ENCODE measurements around the gene MZF1.
"Not testable (repeated sequence)": the region's sequence is repeated elsewhere in the genome, so short reads cannot be mapped to it uniquely, and the experiment has no call there.

Gene MZF1

DNA sequence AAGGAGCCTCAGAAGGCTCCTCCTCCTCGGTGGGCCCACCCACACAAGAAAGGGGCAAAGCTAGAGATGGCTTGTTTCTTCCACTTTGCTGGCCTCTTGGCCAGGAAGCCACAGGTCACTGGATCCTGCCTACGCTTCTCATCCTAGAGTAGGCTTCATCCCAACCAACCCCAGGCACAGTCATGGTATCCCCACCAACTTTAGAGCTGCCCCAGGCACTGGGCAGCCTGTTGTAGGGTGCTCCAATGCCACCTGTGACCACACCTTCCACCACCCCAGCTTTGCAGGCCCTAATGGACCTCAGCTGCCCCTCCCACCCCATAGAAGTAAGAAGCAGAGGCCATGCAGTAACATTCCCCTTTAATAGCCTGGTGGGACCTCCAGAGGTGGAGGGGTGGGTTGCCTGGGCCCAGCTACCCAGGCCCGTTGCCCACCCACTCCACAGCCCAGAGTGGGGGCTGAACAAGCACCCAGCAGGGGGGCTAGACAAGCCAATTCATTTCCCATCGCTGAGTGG is 17.7 kb downstream of the MZF1 start:
- no peak for DNase-seq (ENCODE audit: low spot score)

- DNase-seq (ENCODE audit: low spot score) = peak; percentile 97
These were observed 18.4 kb downstream of the MZF1 start, which contains the start of gene CHMP2A for GRCh38 chr19:58554494-58555368. TSS of gene CHMP2A (minus strand) at chr19:58555105. CDS start at chr19:58554212, 893 bp downstream.

DNA sequence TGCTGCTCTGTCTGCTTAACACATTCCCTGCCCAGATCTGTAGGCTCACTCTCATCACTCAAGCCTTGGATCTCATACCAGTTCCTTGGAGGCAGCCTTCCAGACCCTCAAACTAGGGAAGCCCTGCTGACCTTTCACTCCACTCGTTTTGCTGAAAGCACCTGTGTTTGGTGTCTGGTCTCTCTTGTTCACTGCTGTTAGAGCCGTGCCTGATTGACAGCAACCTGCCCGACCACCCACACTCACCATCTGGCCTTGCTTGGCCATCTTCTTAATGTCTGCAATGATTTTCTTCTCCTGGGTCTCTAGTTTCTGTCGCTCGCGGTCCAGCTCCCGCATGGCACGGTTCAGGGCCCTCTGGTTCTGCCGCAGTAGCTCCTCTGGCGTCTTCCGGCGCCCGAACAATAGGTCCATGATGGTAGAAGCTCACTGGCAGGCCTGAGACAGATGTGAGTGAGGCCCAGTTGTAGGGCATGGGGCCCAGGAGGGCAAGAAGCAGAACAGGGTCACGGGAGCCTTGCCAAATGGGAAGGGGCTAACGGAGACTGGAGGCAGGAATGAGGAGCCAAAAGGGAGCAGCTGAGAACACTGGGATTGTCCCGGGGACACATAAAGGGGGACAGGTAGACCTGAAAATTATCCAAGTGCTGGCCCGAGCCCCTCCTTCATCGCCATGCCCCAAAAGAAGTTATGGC is 19.2 kb downstream of the MZF1 start:
- no peak for DNase-seq (ENCODE audit: low spot score)

GRCh38 chr19:58552655-58553054 is 20.5 kb downstream of the MZF1 start:
- no peak for DNase-seq (ENCODE audit: low spot score)

- DNase-seq (ENCODE audit: low spot score) = no peak
These were observed 21.3 kb downstream of the MZF1 start for GRCh38 chr19:58551577-58552471.

GRCh38 chr19:58551123-58551497 is 22.0 kb downstream of the MZF1 start:
- no peak for DNase-seq (ENCODE audit: low spot score)

DNA sequence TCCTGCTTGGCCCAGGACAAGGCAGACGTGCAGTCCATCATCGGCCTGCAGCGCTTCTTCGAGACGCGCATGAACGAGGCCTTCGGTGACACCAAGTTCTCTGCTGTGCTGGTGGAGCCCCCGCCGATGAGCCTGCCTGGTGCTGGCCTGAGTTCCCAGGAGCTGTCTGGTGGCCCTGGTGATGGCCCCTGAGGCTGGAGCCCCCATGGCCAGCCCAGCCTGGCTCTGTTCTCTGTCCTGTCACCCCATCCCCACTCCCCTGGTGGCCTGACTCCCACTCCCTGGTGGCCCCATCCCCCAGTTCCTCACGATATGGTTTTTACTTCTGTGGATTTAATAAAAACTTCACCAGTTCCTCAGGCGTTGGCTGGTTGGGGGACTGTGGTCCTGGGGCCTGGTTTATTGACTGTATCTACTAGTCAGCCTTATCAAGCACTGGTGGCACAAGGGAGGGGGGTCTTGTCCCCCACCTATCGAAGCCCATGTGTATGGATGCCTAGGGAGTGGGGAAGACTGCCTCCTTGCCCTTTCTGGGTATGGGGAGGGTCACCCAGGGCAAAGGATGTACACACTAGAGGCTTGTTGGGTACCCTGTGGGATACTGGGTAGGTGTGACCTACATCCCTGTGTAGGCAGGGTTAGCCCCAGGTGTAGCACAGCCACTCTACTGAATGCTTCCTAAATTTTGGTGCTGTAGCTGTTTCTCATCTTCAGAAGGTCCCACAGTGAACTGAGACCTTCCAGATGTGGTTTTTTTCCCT is 22.6 kb downstream of the MZF1 start:
- DNase-seq (ENCODE audit: low spot score) = no peak

- DNase-seq (ENCODE audit: low spot score) = no peak
These were observed 23.3 kb downstream of the MZF1 start for GRCh38 chr19:58549664-58550361.

- DNase-seq (ENCODE audit: low spot score) = no peak
These were observed 24.1 kb downstream of the MZF1 start for GRCh38 chr19:58548859-58549663.

DNA sequence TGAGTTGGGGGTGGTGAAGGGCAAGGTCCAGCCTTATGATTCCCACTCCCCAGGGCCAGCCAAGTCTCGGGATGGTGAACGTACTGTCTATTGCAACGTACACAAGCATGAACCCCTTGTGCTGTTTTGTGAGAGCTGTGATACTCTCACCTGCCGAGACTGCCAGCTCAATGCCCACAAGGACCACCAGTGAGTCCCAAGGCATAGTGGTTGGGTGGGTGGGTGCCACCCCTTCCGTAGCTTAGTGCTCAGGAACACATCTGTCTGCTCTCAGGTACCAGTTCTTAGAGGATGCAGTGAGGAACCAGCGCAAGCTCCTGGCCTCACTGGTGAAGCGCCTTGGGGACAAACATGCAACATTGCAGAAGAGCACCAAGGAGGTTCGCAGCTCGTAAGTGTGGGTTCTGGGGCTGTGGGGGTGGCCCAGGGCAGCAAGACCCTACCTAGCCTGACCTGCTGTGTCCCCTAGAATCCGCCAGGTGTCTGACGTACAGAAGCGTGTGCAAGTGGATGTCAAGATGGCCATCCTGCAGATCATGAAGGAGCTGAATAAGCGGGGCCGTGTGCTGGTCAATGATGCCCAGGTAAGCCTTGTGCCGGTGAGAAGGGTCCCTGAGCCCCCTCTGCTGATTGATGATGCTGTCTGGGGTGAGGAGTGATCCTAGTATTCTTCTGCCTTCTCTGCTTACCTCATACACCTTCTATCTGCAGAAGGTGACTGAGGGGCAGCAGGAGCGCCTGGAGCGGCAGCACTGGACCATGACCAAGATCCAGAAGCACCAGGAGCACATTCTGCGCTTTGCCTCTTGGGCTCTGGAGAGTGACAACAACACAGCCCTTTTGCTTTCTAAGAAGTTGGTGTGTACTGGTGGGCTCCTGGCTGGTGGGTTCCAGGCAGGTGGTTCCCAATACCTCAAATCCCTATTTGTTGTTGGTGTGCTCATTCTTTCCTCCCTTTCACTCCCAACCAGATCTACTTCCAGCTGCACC is 25.5 kb downstream of the MZF1 start:
- no peak for DNase-seq (ENCODE audit: low spot score)

GRCh38 chr19:58546019-58546530 is 27.1 kb downstream of the MZF1 start:
- no peak for DNase-seq (ENCODE audit: low spot score)

DNA sequence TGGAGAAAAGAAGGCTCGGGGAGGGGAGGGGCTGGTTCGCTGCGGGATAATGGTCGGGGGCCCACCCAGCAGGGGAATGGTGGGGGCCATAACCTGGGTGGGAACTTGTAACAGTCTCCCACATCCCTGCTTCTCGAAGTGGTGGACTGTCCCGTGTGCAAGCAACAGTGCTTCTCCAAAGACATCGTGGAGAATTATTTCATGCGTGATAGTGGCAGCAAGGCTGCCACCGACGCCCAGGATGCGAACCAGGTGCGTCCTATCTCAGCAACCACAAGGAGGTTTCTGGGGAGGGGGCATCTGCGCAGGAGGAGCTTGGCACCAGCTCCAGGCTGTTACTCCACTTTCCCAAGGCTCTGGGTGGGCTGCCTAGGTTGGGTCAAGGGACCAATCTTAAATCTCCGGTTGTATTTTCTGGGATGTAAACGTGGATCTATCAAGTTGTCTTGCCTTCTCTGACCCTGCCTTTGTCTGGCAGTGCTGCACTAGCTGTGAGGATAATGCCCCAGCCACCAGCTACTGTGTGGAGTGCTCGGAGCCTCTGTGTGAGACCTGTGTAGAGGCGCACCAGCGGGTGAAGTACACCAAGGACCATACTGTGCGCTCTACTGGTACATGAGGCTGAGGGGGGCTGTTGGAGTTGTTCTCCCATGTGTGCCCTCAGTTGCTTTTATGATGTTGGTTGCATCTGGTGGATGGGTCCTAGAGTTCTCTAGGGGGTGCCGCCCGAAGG is 27.7 kb downstream of the MZF1 start:
- no peak for DNase-seq (ENCODE audit: low spot score)

GRCh38 chr19:58544591-58545285 is 28.4 kb downstream of the MZF1 start:
- peak; percentile 94 for DNase-seq (ENCODE audit: low spot score)

- peak; percentile 100 for DNase-seq (ENCODE audit: low spot score)
These were observed 29.1 kb downstream of the MZF1 start, which contains the start of gene TRIM28 for GRCh38 chr19:58543826-58544590. TSS of gene TRIM28 (plus strand) at chr19:58544064. CDS start at chr19:58544758, 694 bp downstream.

- DNase-seq (ENCODE audit: low spot score) = not testable (repeated sequence)
These were observed 30.3 kb downstream of the MZF1 start for GRCh38 chr19:58542641-58543372.
